GM23338 (cell line): ENCODE results near the gene TNFRSF6B. TPM values are rescaled to one million over a fixed set of nuclear protein-coding genes. Genes with fewer than 3 reads are reported as not detected.

Experiments used
- ATAC-seq: fragments of 200-7000 bp; cut with Tn5 transposase; 3 replicates; pipeline ENCODE4 v1.9.1; 2020
- DNase-seq: peaks from one replicate; pipeline ENCODE4 v3.0.0-alpha.2; 2015; ENCODE audit warnings: low spot score
- H2AFZ ChIP-seq: fragments of 200-600 bp; sonication (generic); 2 replicates; pipeline ENCODE4 v1.8.0; 2016; ENCODE audit warnings: antibody characterized with exemption, mild to moderate bottlenecking, moderate library complexity
- H3F3A ChIP-seq: fragments of 200-600 bp; sonication (generic); replicated peaks from 2 replicates; pipeline ENCODE4 v1.8.0; 2017; ENCODE audit warnings: antibody characterized with exemption, mixed run types, low read depth
- H3K27ac ChIP-seq: fragments of 200-600 bp; sonication (generic); 2 replicates; pipeline ENCODE4 v1.6.1; 2016; ENCODE audit warnings: low read depth
- H3K27me3 ChIP-seq: fragments of 200-600 bp; sonication (generic); 2 replicates; pipeline ENCODE4 v1.8.0; 2016; ENCODE audit warnings: mild to moderate bottlenecking, mixed run types, moderate library complexity; ENCODE audit not compliant: insufficient read depth
- H3K36me3 ChIP-seq: fragments of 200-600 bp; sonication (generic); 2 replicates; pipeline ENCODE4 v1.8.0; 2016; ENCODE audit warnings: mild to moderate bottlenecking; ENCODE audit not compliant: insufficient read depth
- H3K4me1 ChIP-seq: fragments of 200-600 bp; sonication (generic); 2 replicates; pipeline ENCODE4 v1.8.0; 2016; ENCODE audit warnings: mild to moderate bottlenecking, moderate library complexity; ENCODE audit not compliant: insufficient read depth
- H3K4me2 ChIP-seq: fragments of 200-600 bp; sonication (generic); 2 replicates; pipeline ENCODE4 v1.7.1; 2017; ENCODE audit warnings: mixed run types
- H3K4me3 ChIP-seq: fragments of 200-600 bp; sonication (generic); 2 replicates; pipeline ENCODE4 v1.6.1; 2016; ENCODE audit warnings: mixed run types
- H3K79me2 ChIP-seq: fragments of 200-600 bp; sonication (generic); replicated peaks from 2 replicates; pipeline ENCODE4 v1.8.0; 2017; ENCODE audit warnings: mild to moderate bottlenecking; ENCODE audit not compliant: insufficient read depth
- H3K9me2 ChIP-seq: fragments of 200-600 bp; sonication (generic); 2 replicates; pipeline ENCODE4 v1.8.0; 2017; ENCODE audit not compliant: insufficient read depth
- H4K20me1 ChIP-seq: fragments of 200-600 bp; sonication (generic); replicated peaks from 2 replicates; pipeline ENCODE4 v1.8.0; 2017; ENCODE audit warnings: mild to moderate bottlenecking; ENCODE audit not compliant: insufficient read depth
- H3K27ac Mint-ChIP-seq: 2 replicates; pipeline ENCODE4 v1.8.0; 2020; ENCODE audit warnings: inconsistent platforms, mild to moderate bottlenecking, moderate library complexity, mixed read lengths
- H3K27me3 Mint-ChIP-seq: 3 replicates; pipeline ENCODE4 v1.8.0; 2022; ENCODE audit warnings: low read depth, mild to moderate bottlenecking, moderate library complexity, mixed read lengths, inconsistent platforms; ENCODE audit not compliant: insufficient read depth, poor library complexity
- H3K36me3 Mint-ChIP-seq: 3 replicates; pipeline ENCODE4 v1.8.0; 2021; ENCODE audit warnings: low read depth, mild to moderate bottlenecking, inconsistent platforms, moderate library complexity, mixed read lengths
- H3K4me1 Mint-ChIP-seq: 3 replicates; pipeline ENCODE4 v1.8.0; 2020; ENCODE audit warnings: mild to moderate bottlenecking, inconsistent platforms, mixed read lengths
- H3K4me3 Mint-ChIP-seq: 3 replicates; pipeline ENCODE4 v1.8.0; 2021; ENCODE audit warnings: moderate library complexity, mild to moderate bottlenecking, inconsistent platforms, mixed read lengths
- H3K9me3 Mint-ChIP-seq: 3 replicates; pipeline ENCODE4 v1.8.0; 2020; ENCODE audit warnings: moderate library complexity, mild to moderate bottlenecking, inconsistent platforms, mixed read lengths
- CREB1 ChIP-seq: fragments of 250-450 bp; sonication (Bioruptor Pico); IDR thresholded peaks from 2 replicates; pipeline ENCODE4 v1.5.0; 2020; ENCODE audit warnings: low read depth, mild to moderate bottlenecking, moderate library complexity
- ETS1 ChIP-seq: IDR thresholded peaks from 2 replicates; pipeline ENCODE4 v1.6.1; 2016; ENCODE audit warnings: antibody characterized with exemption
- EZH2 ChIP-seq: fragments of 200-600 bp; sonication (generic); IDR thresholded peaks from one replicate; pipeline ENCODE4 v1.8.0; 2017; ENCODE audit warnings: antibody characterized with exemption, mild to moderate bottlenecking, low read depth; ENCODE audit not compliant: unreplicated experiment
- POLR2AphosphoS5 ChIP-seq: IDR thresholded peaks from 2 replicates; pipeline ENCODE4 v1.6.1; 2016; ENCODE audit warnings: antibody characterized with exemption, low read depth
- REST ChIP-seq: IDR thresholded peaks from one replicate; pipeline ENCODE4 v1.6.1; 2018; ENCODE audit warnings: antibody characterized with exemption; ENCODE audit not compliant: unreplicated experiment
- STAT1 ChIP-seq: IDR thresholded peaks from one replicate; pipeline ENCODE4 v1.6.1; 2016; ENCODE audit warnings: antibody characterized with exemption; ENCODE audit not compliant: unreplicated experiment
- ZNF462 ChIP-seq: fragments of 250-450 bp; sonication (Bioruptor Pico); IDR thresholded peaks from 2 replicates; pipeline ENCODE4 v1.5.0; 2020; ENCODE audit warnings: mild to moderate bottlenecking, moderate library complexity
- polyA plus RNA-seq: library from polyadenylated mRNA; unstranded; fragments of >200 nt; fragmentation: Nextera tagmentation; extraction: Ambion mirVana; gene quantifications from 2 replicates; pipeline ENCODE4 v1.2.1, GENCODE V29; 2016
- total RNA-seq: library from RNA; depleted of rRNA; stranded (reverse); fragments of >200 nt; shearing (Covaris generic); gene quantifications from 2 replicates; pipeline ENCODE4 v1.2.3, GENCODE V29; 2014

TNFRSF6B gene
- total and polyA plus RNA-seq, 2 experiments from 2014 or later: 0.28 TPM; not detected in 1

- TF ChIP-seq REST: no peak
- TF ChIP-seq CREB1 (CRISPR knock-in tag): no peak
These were observed 42.3 kb downstream of the TNFRSF6B start (continued) for GRCh38 chr20:63738687-63739129.

GRCh38 chr20:63739130-63740069 is 42.9 kb downstream of the TNFRSF6B start, which contains the start of gene SLC2A4RG:
Gene SLC2A4RG, plus strand, starts transcription at chr20:63739776. Its CDS starts 137 bp downstream, at chr20:63739913.
- no peaks in the 10 kb centered on the region for H4K20me1 ChIP-seq
- peaks cover 12% of the 10 kb centered on the region; the same call in 1 of the 2 replicates for H3F3A ChIP-seq
- Mint-ChIP-seq H3K27me3 (peaks cover 12% of the 10 kb centered on the region), H3K9me3 (no peaks in the 10 kb centered on the region), H3K4me3 (peak within 1 kb of the TSS; percentile 68; the same call in 2 of the 3 replicates), H3K27ac (no peak within 1 kb of the TSS), H3K4me1 (no peaks in the 10 kb centered on the region), H3K36me3 (peaks cover 8% of the 10 kb centered on the region)
- H3K4me2 ChIP-seq: peak within 1 kb of the TSS; percentile 91
- no peak within 1 kb of the TSS; the same call in 1 of the 2 replicates for H2AFZ ChIP-seq
- H3K4me1 ChIP-seq: peaks cover 7% of the 10 kb centered on the region; the same call in 1 of the 2 replicates
- no peak for TF ChIP-seq EZH2
- no peak for TF ChIP-seq STAT1
- TF ChIP-seq REST: no peak
- no peak for TF ChIP-seq POLR2AphosphoS5
- TF ChIP-seq ZNF462 (CRISPR knock-in tag): no peak
- no peak for TF ChIP-seq ETS1
- H3K27ac ChIP-seq: peak within 1 kb of the TSS; percentile 50; the same call in 1 of the 2 replicates
- DNase-seq (peak; percentile 79), ATAC-seq (peak; percentile 16)
- H3K36me3 ChIP-seq: no peaks in the 10 kb centered on the region
- no peaks in the 10 kb centered on the region for H3K79me2 ChIP-seq
- no peaks in the 10 kb centered on the region for H3K9me2 ChIP-seq
- peak within 1 kb of the TSS; percentile 71 for H3K4me3 ChIP-seq
- peaks cover 6% of the 10 kb centered on the region for H3K27me3 ChIP-seq
